ENCODE data around the gene PIAS4.

Gene PIAS4

GRCh38 chr19:3977242-3978143 lies 30.0 kb upstream of the PIAS4 start:
- DNase-seq, result no peak

GRCh38 chr19:3978145-3978544 lies 29.4 kb upstream of the PIAS4 start:
- DNase-seq, result no peak

GRCh38 chr19:3979289-3979673 lies 28.3 kb upstream of the PIAS4 start:
- no peak for DNase-seq

GRCh38 chr19:3979674-3980352 lies 27.7 kb upstream of the PIAS4 start:
- no peak for DNase-seq

GRCh38 chr19:3980353-3981251 lies 26.9 kb upstream of the PIAS4 start:
- DNase-seq, result no peak

GRCh38 chr19:3981373-3981735 lies 26.2 kb upstream of the PIAS4 start:
- DNase-seq, result no peak

- DNase-seq, result no peak
Observed at GRCh38 chr19:3981736-3982681, 25.5 kb upstream of the PIAS4 start.

GRCh38 chr19:3982701-3983541 lies 24.6 kb upstream of the PIAS4 start:
- DNase-seq, result no peak

- no peak for DNase-seq
Observed at GRCh38 chr19:3983542-3983914, 24.0 kb upstream of the PIAS4 start.

- DNase-seq, result no peak
Observed at GRCh38 chr19:3983936-3984583, 23.5 kb upstream of the PIAS4 start.

- no peak for DNase-seq
Observed at GRCh38 chr19:3984584-3984907, 23.0 kb upstream of the PIAS4 start.

GRCh38 chr19:3984908-3985642 lies 22.5 kb upstream of the PIAS4 start, which contains the start of gene EEF2:
TSS of gene EEF2 (minus strand) at chr19:3985463. CDS start at chr19:3985380, 83 bp downstream.
- DNase-seq, result peak; percentile 81

- no peak for DNase-seq
Observed at GRCh38 chr19:3985643-3986259, 21.8 kb upstream of the PIAS4 start.

GRCh38 chr19:3986260-3987041 lies 21.1 kb upstream of the PIAS4 start:
- DNase-seq, result peak; percentile 86

- DNase-seq, result peak; percentile 79
Observed at GRCh38 chr19:3987619-3988371, 19.7 kb upstream of the PIAS4 start.

GRCh38 chr19:3990815-3991117 lies 16.8 kb upstream of the PIAS4 start:
- no peak for DNase-seq

- no peak for DNase-seq
Observed at GRCh38 chr19:3995607-3996006, 11.9 kb upstream of the PIAS4 start.
